GM12874 (cell line): ENCODE data around the gene E2F8.

ENCODE experiments used
- CTCF ChIP-seq: IDR thresholded peaks from 2 replicates; pipeline ENCODE4 v1.5.1; 2011; ENCODE audit warnings: low read depth, mild to moderate bottlenecking, control low read depth, low read length, moderate library complexity; ENCODE audit not compliant: insufficient read depth

E2F8 gene

GRCh38 chr11:19200410-19201201, 40.1 kb downstream of the E2F8 start:
- TF ChIP-seq CTCF, result no peak

DNA sequence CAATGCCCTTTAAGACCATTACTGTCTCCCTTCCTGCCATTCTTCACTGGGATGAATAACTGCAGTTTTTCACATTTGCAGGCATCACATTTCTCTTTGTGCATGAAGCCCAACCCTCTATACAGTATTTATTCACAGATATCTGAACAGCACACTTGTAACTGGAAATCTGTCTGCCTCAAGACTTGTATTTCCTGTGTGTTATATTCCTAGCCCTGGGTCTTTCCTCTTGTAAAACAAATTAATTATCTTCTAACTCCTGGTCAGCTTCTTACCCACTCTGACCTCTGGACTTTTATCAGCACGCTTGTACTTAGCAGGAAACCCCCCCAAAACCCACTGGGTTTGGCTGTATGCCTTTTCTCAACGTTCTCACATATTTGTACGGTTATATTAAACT, 41.0 kb downstream of the E2F8 start:
- no peak for TF ChIP-seq CTCF

- no peak for TF ChIP-seq CTCF
These were observed 41.7 kb downstream of the E2F8 start for GRCh38 chr11:19199048-19199447.

DNA sequence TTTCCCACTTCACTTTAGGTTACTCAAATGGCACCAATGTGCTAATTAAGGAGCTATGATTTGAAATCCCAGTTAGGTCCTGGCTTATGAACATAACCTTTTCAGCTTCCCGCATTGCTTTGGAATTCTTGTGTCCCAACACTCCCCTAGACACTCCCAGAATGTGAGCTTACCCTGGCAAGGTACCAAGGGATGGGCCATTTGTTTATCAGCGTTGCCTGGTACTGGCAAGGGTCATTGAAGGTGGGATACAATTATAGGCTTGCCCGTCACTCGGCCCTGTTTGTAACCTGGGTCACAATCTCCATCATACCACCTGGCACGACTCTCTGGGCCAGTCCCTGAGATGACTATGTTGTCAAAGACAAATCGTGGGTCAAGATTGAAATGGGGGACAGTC, 44.3 kb downstream of the E2F8 start:
- TF ChIP-seq CTCF, result no peak

DNA sequence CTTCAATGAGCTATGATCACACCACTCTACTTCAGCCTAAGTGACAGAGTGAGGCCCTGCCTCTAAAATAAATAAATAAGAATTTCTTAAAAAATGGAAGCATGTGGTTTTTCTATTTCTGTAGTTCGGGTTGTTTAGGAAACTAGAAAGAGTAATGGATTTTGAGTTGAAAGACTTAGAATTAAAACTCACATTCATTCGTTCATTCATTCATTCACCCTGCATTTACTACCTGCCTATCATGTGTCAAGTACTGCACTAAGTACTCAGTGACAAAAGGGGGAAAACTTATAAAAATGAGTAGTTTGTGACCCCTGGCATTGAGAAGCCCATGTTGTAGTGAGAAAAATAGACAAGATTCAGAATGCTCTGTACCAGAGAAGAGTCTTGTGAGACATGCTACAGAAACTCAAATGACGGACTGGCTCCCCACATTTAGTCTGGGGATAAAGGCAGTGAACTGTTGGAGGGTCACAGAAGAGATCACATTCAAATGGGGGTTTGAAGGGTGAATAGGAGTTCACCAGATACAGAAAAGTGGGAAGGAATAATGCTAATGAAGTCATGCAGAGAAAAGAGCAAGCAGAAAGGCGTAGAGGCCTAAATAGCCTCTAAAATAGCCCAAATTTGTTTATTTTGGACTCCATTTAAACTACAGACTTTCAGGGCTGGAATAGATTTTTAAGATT, 46.0 kb downstream of the E2F8 start:
- TF ChIP-seq CTCF, result no peak

DNA sequence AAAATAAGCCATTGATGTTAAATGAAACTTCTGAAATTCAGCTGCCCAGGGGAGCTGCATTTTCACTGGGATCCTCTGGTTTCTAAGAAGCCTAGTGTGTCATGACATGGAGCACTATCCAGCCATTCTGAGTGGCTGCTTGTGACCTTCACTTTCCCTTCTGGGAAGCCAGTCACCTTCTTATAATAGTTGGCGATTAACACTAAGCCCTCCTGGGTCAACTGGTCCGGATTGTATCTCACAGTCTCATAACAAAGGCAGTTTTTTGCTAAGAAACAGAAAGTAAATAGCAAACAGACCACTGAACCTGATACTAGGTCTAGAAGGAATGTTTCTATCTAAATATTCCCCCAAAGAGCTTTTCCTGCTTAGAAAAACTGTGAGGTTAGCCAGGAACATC, 46.8 kb downstream of the E2F8 start:
- no peak for TF ChIP-seq CTCF

- TF ChIP-seq CTCF, result no peak
These were observed 49.1 kb downstream of the E2F8 start for GRCh38 chr11:19191530-19192169.
